Mucosa of rectum (tissue), 2 donors: ENCODE results near the gene ZNF653.
"Not testable (repeated sequence)": the region's sequence is repeated elsewhere in the genome, so short reads cannot be mapped to it uniquely, and the experiment has no call there.

Experiments
- H3K27ac ChIP-seq, 2 donors: one replicate each; pipeline ENCODE4 v1.7.0; 2013; ENCODE audit warnings: inconsistent platforms in 2 of 2, low read depth in 2 of 2, low read length in 2 of 2
- H3K27me3 ChIP-seq, 2 donors: one replicate each; pipeline ENCODE4 v1.7.0; 2013; ENCODE audit warnings: low read length in 2 of 2; ENCODE audit not compliant: control insufficient read depth in 2 of 2, insufficient read depth in 2 of 2
- H3K36me3 ChIP-seq, 2 donors: one replicate each; pipeline ENCODE4 v1.7.0; 2013; ENCODE audit warnings: low read length in 2 of 2; ENCODE audit not compliant: control insufficient read depth in 2 of 2, insufficient read depth in 2 of 2
- H3K4me1 ChIP-seq, 2 donors: one replicate each; pipeline ENCODE4 v1.7.0; 2013; ENCODE audit warnings: low read length in 2 of 2, mild to moderate bottlenecking in 1 of 2; ENCODE audit not compliant: control insufficient read depth in 2 of 2, insufficient read depth in 2 of 2
- H3K4me3 ChIP-seq, 2 donors: one replicate each; pipeline ENCODE4 v1.7.0; 2013; ENCODE audit warnings: low read length in 2 of 2
- H3K9ac ChIP-seq, 2 donors: one replicate each; pipeline ENCODE4 v1.7.0; 2013; ENCODE audit warnings: low read length in 2 of 2, low read depth in 1 of 2, mild to moderate bottlenecking in 1 of 2
- H3K9me3 ChIP-seq, 2 donors: one replicate each; pipeline ENCODE4 v1.7.0; 2013; ENCODE audit warnings: low read length in 2 of 2; ENCODE audit not compliant: control insufficient read depth in 2 of 2
- donor health status: healthy.
- donor health status: Normal muscosa, but diverticular disease.

ZNF653 gene

GRCh38 chr19:11456659-11457058 is 49.0 kb downstream of the ZNF653 start:
- no peaks in the 10 kb centered on the region for H3K27me3 ChIP-seq
- no peaks in the 10 kb centered on the region for H3K4me1 ChIP-seq
- H3K9me3 ChIP-seq: no peaks in the 10 kb centered on the region
- no peak overlapping the region for H3K4me3 ChIP-seq
- no peaks in the 10 kb centered on the region for H3K36me3 ChIP-seq
- no peak overlapping the region for H3K27ac ChIP-seq
- no peak overlapping the region for H3K9ac ChIP-seq

- not testable (repeated sequence) for H3K9ac ChIP-seq, H3K9me3 ChIP-seq, H3K36me3 ChIP-seq, H3K27me3 ChIP-seq, H3K27ac ChIP-seq, H3K4me1 ChIP-seq, H3K4me3 ChIP-seq
Measured at GRCh38 chr19:11455233-11455554, 50.4 kb downstream of the ZNF653 start.

DNA sequence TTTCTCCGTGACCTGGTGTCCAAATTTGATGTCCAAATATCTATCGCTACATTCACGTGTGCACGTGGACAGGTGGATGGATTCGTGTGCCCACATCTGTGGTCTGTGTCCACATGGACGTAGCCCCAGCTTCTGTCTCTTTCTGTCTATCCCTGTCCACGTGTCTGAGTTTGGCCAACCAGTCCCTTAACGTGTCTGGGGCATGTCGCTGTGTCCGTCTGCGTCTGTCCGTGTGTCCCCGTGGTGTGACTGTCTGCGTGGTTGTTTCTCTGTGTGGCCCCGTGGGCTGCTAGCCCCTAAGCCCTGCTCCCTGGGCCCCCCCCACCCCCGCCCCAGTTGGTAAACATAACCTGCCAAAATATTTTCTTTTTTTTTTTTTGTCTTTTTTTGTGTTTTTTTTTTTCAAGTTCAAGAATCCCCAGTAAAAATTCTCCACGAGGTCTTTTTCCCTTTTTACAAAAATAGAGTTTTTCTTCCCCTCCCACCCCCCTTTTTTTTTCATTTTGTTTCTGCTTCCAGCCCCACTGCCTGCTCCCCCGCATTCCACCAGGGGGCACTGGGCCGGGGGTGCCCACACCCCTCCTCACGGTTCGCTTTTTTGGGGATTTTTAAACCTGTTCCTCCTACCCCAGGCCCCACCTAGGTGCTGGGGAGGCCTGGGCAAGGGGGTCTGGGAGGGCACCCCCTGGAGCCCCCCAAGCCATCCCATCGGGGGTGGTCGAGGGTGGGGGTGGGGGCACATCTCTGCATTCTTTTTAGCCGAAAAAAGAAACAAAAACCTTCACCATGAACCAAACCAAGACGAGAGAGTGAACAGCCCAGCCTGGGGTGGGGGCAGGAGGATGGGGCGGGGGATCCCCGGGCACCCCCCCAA is 51.9 kb downstream of the ZNF653 start:
- Histone ChIP-seq H3K4me3 (no peak overlapping the region), H3K4me1 (no peaks in the 10 kb centered on the region), H3K9me3 (no peaks in the 10 kb centered on the region), H3K9ac (no peak overlapping the region), H3K27me3 (no peaks in the 10 kb centered on the region), H3K36me3 (peaks cover 3 to 7% of the 10 kb centered on the region in 2 donors), H3K27ac (no peak overlapping the region)

DNA sequence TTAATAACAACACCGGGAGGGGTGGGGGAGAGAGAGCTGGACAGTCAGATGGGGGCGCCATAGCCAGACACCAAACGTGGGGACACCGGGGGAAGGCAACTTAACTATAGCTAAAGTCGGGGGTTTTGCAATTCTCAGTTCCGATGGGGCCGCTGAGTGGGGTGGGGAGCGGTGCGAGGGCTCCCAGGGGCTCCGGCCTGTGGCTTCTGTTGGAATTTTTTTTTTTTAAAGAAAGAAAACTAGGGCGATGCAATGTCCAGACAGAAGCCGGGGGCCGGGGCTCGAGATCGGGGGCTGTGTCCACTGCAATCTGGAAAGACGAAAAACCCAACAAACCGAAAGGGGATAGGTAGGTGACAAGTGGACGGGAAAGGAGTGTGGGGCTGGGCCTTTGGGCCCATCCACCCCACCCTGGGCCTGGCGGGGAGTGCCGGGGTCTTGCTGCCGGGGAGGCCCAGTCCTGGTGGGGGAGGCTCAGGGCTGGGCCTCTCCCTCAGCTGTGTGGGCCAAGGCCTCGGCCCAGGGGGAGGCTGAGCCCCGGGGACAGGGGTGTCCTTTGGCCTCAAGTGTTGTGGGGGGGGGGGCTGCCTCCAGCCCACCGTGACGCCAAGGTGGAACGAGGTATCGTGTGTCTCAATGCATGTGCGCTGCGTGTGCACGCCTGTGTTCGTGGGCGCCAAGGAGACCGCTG is 52.9 kb downstream of the ZNF653 start:
- peaks cover 9 to 16% of the 10 kb centered on the region in 2 donors for H3K36me3 ChIP-seq
- no peak overlapping the region for H3K27ac ChIP-seq
- H3K27me3 ChIP-seq: no peaks in the 10 kb centered on the region
- H3K9ac ChIP-seq: no peak overlapping the region
- no peaks in the 10 kb centered on the region for H3K4me1 ChIP-seq
- no peak overlapping the region for H3K4me3 ChIP-seq
- no peaks in the 10 kb centered on the region for H3K9me3 ChIP-seq

DNA sequence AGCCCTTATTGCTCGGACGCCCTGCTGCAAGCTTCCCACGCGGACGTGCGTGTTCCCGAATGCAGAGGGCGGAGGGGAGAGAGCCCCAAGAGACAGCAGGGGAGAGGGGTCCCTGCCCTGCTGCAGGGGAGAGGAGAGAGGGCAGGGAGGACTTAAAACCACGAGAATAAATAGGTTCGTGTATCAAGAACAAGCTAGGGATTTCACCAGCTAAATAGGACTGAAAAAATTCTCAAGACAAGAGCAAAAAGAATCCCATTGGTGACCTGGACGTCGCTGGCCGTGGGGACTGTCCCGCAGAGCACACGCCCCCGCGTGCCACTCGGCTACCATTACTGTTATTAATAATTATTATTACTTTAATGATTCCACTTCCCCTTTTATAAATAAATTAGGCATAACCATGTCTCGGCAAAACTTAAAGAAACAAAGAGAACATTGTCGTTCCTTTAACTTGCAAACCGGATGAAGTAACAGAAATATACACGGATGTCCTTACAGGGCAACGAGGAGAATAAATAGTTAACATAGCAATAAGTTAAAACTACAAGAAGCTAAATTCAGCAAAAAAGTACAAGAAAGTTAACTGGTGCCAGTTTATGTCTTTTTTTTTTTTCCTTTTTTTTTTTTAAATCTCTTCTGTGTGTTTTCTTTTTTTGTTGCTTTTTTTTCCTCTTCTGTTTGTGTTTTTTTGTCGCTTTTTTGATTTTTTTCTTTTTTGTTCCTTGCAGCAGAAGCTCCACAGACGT is 53.6 kb downstream of the ZNF653 start:
- no peaks in the 10 kb centered on the region for H3K9me3 ChIP-seq
- H3K27ac ChIP-seq: no peak overlapping the region
- H3K4me1 ChIP-seq: no peaks in the 10 kb centered on the region
- H3K9ac ChIP-seq: no peak overlapping the region
- H3K36me3 ChIP-seq: peaks cover 17 to 23% of the 10 kb centered on the region in 2 donors
- no peaks in the 10 kb centered on the region for H3K27me3 ChIP-seq
- no peak overlapping the region for H3K4me3 ChIP-seq

DNA sequence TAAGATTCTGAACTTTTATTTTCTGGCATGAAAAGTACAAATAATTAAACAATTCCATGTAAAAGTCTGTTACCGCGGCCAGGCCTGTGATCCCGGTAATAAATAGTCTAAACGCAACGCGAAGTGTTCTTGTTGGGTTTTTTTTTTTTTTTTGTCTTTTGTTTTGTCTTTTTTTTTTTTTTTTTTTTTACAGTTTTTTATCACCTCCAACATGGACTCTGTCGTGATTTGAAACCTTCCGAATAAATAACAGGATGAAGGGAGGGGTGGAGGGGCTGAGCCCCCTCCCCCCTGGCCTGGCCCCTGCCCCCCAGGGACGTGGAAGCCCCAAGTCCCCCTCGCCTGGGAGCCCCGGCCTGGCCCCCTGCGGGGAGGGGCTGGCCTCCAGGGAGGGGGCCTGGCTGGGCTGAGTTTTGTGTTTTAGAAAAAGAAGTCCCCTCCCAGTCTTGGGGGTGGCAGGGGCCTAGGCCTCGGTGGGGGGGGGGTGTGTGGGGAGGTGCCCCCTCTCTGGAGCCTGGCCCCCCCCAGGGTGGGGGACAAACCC is 54.2 kb downstream of the ZNF653 start:
- no peaks in the 10 kb centered on the region for H3K9me3 ChIP-seq
- no peak overlapping the region for H3K4me3 ChIP-seq
- no peak overlapping the region for H3K27ac ChIP-seq

DNA sequence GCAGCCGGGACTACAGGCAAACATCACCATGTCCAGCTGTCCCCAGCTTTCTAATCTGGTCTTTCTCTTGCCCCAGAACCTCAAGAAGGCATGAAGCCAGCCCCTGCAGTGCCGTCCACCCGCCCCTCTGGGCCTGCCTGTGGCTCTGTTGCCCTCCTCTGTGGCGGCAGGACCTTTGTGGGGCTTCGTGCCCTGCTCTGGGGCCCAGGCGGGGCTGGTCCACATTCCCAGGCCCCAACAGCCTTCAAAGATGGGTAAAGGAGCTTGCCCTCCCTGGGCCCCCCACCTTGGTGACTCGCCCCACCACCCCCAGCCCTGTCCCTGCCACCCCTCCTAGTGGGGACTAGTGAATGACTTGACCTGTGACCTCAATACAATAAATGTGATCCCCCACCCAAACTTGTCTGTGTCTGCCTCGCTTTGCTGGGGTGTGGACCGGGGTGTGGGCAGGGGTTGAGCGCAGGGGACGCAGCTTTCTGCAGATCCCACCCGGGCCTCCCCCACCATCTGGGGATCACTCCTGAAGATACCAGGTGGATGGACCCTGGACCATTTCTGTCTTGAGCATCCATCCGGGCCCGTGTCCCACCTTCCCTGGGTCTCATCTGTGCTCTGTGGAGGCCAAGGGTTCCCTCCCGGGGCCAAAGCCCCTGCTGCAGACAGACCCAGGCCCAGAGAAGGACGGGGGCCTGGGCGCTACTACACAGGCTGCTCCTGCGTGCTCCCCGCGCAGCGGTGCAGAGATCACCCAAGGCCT is 54.9 kb downstream of the ZNF653 start:
- Histone ChIP-seq H3K9me3 (no peaks in the 10 kb centered on the region), H3K36me3 (peaks cover 22 to 31% of the 10 kb centered on the region in 2 donors), H3K4me1 (no peaks in the 10 kb centered on the region), H3K9ac (no peak overlapping the region), H3K27ac (no peak overlapping the region), H3K27me3 (no peaks in the 10 kb centered on the region), H3K4me3 (no peak overlapping the region)

More for the DNA sequence above, 54.2 kb downstream of the ZNF653 start:
- Histone ChIP-seq H3K27me3 (no peaks in the 10 kb centered on the region), H3K36me3 (peaks cover 19 to 28% of the 10 kb centered on the region in 2 donors), H3K4me1 (no peaks in the 10 kb centered on the region), H3K9ac (no peak overlapping the region)

DNA sequence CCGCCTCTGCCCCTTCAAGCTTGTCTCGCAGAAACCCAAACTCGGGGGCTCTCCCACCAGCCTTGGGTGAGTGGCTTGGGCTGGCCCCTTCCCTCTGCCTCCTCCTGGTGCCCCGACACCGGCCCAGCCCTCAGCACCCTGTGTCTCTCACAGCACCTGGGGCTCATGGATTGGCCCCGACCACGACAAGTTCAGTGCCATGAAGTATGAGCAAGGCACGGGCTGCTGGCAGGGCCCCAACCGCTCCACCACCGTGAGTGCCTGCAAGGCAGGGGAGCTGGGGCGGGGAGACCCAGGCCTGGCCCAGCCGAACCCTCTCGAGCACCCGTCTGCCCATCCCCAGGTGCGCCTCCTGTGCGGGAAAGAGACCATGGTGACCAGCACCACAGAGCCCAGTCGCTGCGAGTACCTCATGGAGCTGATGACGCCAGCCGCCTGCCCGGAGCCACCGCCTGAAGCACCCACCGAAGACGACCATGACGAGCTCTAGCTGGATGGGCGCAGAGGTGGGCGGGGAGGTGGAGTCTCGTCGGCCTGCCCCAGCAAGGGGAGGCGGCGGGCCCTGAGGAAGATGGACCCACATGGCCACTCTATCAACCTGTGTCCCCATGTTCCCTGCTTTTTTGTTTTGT is 56.6 kb downstream of the ZNF653 start:
- Histone ChIP-seq H3K9ac (no peak overlapping the region), H3K27ac (no peak overlapping the region), H3K9me3 (no peaks in the 10 kb centered on the region), H3K36me3 (peaks cover 39 to 44% of the 10 kb centered on the region in 2 donors), H3K27me3 (no peaks in the 10 kb centered on the region), H3K4me3 (no peak overlapping the region), H3K4me1 (no peaks in the 10 kb centered on the region)

DNA sequence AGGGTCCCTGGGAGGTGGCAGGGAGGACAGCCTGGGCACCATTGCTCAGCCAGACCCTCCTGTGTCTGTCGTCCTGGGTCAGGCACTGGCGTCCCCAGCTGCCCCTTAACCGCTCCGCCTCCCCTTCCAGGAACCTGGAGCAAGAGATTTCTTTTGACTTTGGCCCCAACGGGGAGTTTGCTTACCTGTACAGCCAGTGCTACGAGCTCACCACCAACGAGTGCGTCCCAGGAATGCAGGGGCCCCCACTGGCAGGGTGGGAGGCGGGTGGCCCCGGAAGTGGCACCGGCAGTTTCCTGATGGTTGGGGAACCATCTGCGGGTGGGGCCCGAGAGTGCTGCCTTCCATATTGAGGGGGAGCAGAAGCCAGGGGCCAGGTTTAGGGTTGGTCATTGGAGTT is 57.2 kb downstream of the ZNF653 start:
- Histone ChIP-seq H3K4me1 (no peaks in the 10 kb centered on the region), H3K4me3 (no peak overlapping the region), H3K9me3 (no peaks in the 10 kb centered on the region), H3K9ac (no peak overlapping the region), H3K27ac (no peak overlapping the region), H3K27me3 (no peaks in the 10 kb centered on the region), H3K36me3 (peaks cover 39 to 49% of the 10 kb centered on the region in 2 donors)
